ENCODE data around the gene CCDC148.

CCDC148 gene

DNA sequence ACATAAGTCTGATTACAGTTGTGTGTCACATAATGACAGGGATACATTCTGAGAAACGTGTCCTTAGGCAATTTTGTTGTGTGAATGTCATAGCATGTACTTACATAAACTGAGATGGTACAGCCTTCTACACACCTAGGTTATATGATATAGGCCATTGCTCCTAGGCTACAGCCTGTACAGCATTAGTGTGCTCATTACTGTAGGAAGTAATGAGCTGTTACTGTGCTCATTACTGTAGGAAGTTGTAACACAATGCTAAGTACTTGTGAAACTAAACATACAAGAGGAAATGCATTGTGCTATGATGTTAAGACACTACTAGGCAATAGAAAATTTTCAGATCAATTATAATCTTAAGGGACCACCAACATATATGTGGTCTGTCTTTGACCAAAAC is 282.1 kb downstream of the CCDC148 start:
- DNase-seq (ENCODE audit: low read depth in 2 of 2): no peak

DNA sequence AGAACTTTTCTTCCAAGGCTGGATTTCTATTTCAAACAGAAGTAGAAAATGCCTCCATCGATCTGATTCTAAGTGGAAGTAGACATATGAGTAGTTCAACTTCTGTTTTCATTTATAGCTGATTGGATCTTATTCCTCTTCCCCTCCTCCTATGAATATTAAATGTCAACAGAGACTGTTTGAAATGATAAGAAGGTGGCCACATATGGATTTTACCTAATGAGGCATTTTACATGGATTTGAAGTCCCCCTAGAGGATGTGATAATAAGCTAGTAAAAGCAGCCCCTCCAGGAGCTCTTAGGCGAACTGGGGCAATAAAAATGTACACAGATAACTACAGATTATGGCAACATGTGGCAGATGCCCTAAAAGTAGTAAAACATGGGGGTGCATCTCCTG is 283.8 kb downstream of the CCDC148 start:
- no peak for DNase-seq (ENCODE audit: low read depth in 2 of 2)

DNA sequence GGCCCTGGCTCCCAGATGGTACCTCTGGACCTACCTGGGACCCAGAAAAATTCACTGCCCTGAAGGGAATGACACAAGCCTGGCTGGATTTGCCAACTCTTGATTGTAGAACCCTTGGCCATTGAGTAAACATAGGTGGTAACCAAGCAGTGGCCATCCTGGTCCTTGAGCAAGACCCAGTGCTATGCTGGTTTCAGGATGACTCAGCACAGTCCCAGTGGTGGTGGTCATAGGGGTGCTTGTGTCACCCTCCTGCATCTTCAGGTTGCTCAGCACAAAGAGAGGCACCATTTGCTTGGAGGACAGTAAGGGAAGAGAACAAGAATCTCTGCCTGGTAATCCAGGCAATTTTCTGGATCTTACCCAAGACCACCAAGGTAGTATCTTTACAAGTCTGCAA is 302.0 kb downstream of the CCDC148 start:
- no peak for DNase-seq (ENCODE audit: low read depth in 2 of 2)

DNA sequence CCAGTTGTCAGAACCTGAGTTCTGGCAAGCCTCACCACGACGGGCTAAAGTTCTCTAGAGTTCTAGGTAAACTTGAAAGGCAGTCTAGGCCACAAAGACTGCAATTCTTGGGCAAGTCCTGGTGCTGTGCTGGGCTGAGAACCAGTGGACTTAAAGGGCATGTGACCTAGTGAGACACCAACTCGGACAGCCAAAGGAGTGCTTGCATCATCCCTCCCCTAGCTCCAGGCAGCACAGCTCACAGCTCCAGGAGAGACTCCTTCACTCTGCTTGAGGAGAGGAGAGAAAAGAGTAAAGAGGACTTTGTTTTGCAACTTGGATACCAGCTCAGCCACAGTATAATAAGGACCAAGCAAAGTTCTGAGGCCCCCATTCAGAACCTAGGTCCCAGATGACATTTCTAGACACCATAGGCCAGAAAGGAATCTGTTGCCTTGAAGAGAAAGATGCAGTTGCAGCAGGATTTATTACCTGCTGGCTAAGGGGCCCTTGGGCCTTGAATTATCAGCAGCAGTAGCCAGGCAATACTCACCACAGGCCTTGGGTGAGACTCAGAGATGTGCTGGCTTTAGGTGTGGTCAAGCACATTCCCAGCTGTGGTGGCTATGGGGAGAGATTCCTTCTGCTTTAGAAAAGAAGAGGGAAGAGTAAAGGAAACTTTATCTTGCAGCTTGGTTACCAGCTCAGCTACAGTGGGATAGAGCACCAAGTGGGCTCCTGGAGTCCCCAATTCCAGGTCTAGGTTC is 303.1 kb downstream of the CCDC148 start:
- DNase-seq (ENCODE audit: low read depth in 2 of 2): no peak

DNA sequence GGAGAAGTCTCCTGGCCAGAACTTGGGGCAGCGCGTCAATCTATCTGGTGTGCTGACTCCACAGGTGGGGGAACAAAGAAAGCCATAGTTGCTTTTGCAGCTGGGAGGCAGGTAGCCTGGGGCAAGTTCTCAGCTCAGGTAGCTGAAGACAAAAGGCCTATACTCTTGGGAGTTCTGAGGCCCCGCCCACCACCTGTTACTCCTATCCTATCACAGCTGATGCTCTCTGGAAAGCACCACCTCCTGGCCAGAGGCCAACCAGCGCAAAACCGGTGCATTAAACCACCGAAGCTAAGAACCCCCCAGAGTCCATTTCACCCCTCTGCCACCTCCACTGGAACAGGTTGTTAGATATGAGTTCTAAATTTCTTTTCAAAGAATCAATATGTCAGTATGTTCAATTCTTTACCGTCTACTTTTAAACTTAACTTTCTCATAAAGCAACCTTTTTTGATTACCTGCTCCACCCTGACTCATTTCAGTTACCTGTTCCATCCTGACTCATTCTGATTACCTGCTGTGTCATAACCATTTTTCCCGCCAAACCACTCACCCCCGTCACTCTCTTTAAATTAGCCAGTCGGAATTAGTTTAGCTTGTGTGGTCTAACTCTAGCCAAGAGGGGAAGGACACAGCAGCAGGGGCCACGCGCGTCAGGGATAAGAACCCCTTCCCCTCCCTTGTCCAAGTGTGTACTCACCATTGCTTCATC is 311.5 kb downstream of the CCDC148 start:
- DNase-seq (ENCODE audit: low read depth in 2 of 2): no peak

DNA sequence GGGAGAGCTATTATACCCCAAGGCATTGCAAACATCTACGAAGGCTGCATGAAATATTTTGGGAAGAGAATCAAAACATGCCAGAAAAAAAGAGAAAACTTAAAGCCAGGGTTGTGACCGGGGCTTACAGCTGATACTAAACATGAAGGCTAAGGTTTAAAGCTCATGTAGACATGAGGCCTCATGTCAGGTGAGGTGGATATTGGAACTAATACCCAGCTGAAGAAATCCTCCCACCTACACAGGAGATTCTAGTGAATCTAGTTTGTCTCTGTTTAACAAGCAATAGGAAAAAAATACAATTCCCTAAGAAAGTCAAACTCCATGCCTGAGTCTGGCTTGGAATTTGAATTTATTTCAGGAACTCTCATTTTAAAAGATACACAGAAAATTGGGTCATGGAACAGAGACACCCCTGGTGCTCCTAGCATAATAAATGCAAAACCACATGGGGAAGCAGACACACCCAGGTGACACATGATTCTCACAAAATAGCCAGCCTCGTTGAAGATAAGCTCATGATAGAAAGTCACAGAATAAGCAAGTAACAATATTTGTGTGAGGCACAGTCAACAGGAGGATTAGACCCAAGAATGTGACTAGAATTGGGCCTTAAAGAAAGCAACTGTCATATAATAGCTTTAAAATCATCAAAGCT is 312.7 kb downstream of the CCDC148 start:
- no peak for DNase-seq (ENCODE audit: low read depth in 2 of 2)

DNA sequence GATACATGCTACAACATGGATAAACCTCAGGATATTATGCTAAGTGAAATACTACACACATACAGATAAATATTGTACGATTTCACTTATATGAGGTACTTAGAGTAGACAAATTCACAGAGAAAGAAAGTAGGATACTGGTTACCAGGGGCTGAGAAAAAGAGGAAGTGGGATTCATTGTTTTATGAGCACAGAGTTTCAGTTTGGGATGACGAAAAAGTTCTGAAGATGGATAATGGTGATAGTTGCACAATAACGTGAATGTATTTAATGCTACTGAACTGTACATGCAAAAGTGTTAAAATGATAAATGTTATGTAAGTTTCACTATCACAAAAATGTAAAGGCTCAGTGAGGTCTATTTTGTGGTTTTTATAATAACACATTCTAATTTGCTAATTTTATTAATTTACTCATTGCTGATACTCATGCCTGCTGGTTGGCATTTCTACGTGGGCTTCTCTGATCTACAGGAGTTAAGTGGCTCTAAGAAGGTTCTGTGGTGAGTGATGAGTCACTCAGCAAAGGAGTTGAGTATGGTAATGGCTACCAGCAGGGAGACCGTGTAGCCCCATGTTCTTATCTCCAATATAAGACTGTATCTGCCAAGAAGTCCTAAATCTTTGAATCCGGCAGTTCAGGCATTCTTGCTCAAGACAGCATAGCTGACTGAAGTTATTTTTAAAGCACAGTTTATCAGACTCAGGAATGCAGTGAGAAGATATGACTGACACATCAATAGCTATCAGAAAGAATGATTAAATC is 313.8 kb downstream of the CCDC148 start:
- no peak for DNase-seq (ENCODE audit: low read depth in 2 of 2)

DNA sequence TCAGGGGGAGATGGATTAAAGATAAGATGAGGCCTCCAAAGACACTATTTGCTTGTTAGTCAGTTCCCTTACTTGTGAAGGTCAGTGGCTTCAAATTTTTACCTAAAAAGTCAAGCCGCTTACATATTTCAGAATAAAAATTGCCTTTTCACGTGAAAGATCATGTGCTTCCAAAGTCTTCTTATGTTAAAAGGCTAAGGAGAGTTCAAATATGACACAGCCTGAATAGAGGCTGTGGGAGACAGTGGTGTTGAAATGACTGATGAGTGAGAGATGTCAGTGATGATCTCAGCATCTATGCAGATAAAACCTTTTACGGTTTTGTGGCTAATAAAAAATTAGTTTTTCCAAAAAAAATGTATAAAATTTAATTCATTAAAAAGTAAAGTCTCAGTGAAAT is 314.4 kb downstream of the CCDC148 start:
- no peak for DNase-seq (ENCODE audit: low read depth in 2 of 2)

DNA sequence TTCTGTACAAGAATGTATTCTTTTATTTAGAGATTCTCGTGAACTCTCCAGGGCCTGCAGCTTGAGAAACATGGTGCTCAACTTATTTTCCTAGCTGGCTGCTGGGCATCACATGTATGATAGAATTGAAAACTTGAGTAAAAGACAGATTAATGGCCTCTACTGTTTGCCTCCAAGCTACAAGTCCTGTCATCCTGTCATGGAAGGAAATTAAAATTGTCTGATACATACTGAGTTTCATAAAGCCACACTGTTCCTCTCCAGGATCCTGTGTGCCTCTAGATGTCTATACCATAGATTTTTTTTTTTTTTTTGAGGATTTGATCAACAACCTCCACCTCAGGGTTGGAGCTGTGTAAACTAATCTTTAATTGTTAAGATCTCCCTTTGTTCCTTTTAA is 316.4 kb downstream of the CCDC148 start:
- no peak for DNase-seq (ENCODE audit: low read depth in 2 of 2)

DNA sequence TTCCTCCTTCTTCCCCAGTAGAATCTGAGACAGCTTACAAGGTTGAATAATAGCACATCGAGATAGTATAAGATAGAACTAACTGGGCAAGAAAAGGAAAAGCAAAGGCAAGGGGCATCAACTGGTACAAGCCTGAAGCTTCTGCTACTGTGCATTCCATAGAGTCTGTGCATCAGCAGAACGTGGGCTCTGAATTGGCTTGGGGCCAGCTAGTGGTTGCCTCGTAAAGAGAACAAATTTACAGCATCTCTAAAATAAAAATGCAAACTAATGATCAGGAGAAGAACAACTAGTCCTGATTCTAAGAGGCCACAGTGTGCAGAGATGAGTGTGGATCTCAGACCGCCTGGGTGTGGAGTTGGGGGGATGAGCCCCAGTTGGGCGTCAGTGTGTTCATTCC is 318.3 kb downstream of the CCDC148 start:
- no peak for DNase-seq (ENCODE audit: low read depth in 2 of 2)

DNA sequence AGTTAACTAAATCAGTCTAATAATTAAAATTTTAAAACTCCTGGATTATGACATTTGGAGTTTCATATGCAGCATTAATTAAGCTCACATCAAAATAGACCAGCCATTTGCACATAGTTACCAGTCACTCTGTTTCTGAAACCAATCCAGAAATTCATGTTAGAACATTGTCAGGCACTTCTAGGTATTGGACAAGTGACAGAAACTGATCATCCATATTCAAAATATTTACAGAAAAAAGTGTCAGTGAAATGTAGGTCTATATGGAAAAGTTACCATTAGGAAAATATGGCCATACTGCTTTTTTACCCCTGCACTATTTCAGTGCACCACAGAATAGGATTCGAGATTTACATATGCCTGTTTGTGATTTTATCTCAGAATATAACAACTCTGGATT is 321.5 kb downstream of the CCDC148 start:
- no peak for DNase-seq (ENCODE audit: low read depth in 2 of 2)

DNA sequence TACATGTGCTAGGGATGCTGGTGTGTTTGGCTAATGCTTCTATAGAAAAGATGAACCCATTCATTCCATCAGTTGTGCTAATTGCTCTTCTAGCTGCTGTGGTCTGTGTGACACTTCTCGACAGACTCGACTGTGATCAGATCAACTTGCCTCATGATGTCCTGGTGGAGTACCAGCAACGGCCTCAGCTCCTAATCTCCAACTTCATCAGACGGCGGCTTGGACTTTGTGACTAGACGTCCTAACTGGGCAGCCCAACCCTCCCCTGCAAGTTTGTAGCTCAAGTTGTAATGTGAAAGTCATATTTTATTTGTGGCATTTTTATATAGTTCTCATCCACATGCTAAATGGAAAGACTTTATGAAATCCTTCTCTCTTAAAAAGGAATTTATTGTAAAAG is 321.9 kb downstream of the CCDC148 start:
- no peak for DNase-seq (ENCODE audit: low read depth in 2 of 2)

DNA sequence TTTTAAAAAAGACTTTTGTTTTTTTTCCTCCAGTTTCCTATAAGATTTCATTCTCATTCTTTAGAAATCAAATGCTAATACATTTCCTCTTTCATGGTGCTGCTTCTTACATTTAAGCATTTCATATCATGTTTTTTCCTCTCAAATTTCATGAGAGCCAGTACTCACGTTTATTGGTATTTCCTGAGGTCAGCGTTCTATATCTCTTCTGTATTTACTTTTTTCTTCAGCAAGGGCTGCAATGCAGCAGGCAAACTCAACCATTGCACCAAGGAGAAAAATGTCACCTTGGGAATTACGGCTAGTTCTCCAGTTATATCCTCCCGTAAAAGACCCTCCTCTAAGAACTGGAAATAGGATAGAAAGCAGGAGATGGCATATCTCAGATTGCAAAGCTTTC is 322.5 kb downstream of the CCDC148 start:
- no peak for DNase-seq (ENCODE audit: low read depth in 2 of 2)

DNA sequence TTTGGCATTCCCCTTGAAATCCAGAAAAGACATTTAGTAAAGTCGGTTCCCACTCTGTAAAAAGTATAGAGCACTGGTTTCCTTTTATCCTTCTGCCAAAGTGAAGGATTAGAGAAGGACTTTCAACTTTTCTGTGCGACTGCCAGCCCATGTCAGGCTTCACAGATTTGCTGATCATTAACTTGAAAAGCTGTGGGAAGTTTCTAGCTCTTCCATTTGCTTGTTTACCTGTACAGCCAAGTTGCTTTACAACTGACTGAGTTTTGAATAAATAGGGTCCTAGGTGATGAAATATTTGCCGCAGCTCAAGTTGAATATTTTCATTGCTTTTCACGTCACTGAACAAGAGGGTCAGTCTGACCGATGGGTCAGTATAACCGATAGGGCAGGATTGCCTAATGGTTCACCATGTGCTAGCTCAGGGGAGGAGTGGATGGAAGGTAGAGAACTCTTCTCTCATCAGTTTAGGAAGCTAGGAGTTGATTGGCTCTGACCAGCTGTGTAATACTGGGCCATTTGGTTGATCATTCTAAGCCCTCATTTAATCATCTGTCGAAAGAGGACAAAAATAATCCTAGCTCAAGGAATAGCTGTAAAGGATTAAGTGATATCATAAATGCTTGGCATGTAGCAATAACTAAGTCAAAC is 324.5 kb downstream of the CCDC148 start:
- DNase-seq (ENCODE audit: low read depth in 2 of 2): no peak

DNA sequence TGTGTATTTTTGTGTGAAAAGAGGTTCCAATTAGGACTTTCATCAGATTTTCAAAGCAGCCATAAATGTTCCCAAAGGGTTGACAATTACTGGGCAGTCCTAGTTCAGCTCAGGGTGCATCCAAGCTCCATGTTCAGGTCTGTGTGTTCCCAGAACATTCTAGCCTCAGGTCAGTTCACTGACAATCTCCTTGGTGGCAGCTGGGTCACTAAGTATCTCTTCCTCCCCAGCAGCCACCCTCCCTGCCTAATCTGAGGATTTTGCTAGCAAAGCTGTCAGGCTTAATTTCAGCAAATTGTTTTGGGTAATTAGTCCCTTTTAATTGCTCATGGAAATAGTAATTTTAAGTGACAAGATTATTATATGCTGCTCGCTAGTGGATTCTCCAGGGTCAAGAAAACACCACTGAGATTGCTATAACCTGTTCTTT is 325.1 kb downstream of the CCDC148 start:
- no peak for DNase-seq (ENCODE audit: low read depth in 2 of 2)

DNA sequence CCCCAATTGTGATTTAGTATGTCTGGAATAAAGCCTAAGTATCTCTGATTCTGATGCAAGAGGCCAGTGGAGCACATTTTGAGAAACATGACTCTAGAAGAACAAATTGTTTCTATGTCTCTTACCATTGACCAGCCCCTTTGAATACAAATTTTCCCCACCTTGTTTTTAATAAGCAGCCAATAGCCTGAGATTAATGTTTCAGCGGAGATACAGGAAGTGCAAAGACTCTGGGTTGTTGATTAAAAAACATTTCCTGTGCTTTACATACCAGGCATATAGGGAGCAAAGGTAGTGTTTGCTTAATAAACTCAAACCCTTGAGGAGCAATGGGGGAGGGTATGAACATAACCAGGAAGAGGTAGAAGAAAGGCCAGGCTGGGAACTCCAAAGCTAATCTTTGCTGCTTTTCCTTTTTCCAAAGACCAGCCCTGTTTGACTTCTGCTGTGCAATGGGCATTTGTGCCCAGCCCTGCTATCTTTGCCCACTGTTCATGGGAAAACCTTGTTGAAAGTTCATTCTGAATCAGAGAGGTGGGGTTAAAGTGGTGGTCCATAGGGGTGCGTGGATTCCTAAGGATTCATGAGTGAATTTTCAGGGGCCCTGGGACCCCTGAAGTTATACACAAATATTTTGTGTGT is 325.6 kb downstream of the CCDC148 start:
- DNase-seq (ENCODE audit: low read depth in 2 of 2): no peak

DNA sequence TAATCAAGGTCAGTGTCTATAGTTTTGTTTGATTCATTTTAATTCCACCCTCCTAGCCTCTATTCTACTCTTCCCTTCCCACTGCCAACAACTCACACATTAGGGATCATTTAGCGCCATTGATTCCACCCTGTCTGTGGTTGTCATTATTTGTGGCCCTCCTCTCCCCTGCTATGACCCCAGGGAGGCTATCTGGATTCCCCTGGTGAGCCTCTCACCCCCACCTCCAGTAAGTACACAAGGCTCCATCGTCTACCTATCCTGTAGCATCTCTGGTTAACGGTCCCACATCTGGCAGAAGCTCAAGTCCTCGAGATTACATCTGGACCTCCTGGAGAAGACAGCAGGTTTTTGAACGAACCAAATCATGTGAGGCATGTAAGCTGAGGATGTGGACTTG is 327.5 kb downstream of the CCDC148 start:
- no peak for DNase-seq (ENCODE audit: low read depth in 2 of 2)

DNA sequence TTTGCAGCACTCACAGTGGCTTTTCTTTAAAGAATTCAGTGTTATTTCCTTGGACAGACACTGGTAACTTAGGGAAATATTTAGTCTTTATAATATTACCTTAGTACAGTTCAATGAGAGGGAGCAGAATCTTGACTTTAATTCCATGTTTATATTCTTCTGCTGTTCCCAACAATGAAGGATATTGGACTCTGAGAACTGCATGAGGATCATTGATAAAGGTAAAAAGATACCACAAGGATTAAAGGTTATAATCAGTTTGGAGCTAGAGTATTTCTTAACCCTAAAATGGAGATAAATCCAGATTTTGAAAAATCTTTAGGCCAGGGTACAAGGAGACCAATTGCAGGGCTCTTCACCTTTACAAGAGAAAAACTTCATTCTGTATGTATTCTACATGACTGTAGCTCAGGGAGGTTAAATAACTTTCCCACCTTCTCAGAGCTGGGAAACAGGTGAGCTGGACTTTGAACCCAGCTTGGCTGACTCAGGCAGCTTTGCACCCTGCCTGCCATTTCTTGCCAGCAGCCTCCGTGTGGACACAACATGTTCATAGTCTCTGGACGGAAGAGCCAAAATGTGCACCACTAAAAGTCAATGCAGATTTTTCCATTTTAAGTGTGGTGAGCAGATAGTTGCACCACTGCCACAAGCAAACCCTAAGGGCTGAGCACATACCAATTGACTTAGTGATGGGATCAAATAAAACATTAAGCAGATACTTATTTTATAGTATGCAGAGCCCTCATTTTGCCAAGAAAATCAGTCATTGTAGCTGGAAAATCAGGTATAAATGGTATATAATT is 328.2 kb downstream of the CCDC148 start:
- no peak for DNase-seq (ENCODE audit: low read depth in 2 of 2)

DNA sequence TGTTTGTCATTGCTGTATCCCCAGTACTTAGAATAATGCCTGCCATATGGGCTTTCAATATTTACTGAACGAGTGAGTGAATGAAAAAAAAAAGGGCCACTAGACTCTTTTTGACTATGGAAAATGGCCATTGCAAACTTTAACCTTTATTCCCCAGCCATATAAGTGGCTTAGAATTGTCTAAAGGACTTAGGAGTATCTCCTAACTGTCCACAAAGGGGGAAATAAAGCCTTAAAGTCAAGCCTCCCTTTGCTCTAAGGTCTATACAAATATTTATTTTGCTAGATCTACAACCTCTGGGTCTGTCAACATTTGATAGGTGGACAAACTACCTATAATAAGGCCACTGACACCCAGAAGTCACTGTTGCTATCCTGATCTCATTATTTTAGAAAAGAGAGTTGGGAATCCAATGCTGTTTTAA is 329.2 kb downstream of the CCDC148 start:
- no peak for DNase-seq (ENCODE audit: low read depth in 2 of 2)

DNA sequence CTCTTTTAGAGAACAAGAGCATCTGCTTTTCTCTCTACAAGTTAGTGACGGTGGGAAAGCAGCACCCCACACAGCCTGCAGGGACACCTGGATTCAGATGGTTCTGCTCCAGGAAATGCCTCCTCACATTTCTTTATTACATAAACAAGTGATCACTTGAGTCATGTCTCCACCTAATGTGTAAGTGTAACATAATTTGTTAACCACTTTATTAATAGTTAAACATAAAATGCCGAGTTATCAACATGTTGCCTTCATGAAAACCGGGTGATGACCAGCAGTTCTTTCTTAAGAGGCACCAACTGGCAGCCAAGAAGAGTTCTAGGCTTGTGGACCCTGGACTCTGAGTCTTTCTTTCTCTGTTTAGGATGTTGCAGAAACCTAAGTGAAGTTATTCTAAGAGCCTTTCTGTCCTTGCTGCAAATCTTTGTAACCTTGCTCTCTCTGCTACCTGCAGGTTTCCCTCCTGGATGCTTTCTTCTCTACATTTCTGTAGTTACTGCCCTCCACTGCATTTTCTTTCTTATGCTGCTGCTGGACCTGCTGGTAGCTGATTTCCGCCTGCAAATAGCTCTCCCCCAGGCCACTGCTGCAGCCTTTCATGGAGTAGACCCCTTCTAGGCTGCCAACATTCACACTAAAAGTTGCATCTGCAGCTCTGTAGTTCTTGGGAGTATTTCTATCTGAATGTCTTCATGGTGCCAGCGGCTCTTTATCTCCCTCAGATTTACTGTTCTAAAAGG is 330.6 kb downstream of the CCDC148 start:
- no peak for DNase-seq (ENCODE audit: low read depth in 2 of 2)

Measured in stimulated activated CD8-positive, alpha-beta memory T cell treated with anti-CD3 and anti-CD28 coated beads, Interleukin-2, amount 100 ng/mL, for 48 hours (primary cell).